GM15510 (cell line): Measurements from ENCODE around the gene DCAF15.

Source experiments
- POLR2A ChIP-seq: IDR thresholded peaks from 3 replicates; pipeline ENCODE4 v1.6.1; 2011; ENCODE audit warnings: borderline replicate concordance; ENCODE audit not compliant: insufficient read length; ENCODE audit errors: extremely low read depth

The DCAF15 gene

DNA sequence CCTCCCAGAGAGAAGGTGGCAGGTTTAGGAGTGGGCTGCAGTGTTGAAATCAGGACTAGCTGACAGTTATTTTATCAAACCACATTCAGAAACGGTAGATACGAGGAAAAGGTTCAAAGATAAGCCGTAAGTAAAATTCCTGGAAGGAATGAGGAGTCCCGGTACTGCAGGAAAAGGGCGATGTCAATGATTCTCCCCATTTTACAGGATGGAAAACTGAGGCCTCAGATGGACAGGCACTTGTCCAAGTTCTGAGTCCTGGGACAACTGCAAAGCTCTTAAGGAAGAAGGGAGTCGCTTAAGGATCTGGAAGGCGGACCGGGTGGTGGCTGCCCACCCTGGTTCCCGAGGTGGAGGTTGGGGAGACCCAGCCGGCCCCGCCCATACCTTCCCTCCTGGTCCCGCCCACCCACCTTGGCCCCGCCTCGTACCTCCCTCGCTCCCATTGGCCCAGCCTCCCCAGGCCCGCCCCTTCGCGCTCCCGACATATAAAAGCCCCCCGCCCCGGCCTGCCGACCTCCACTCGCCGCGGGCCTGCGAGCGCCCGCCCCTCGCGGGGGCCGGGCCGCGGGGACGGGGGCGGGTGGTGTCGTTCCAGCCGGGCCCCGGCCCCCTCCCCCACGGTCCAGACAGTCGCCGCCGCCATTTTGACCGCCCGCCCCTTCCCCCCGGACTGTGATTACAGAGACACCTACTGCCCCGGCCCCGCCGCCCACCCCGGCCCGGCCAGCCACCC lies 53.2 kb downstream of the DCAF15 start:
- TF ChIP-seq POLR2A, result peak; percentile 78

DNA sequence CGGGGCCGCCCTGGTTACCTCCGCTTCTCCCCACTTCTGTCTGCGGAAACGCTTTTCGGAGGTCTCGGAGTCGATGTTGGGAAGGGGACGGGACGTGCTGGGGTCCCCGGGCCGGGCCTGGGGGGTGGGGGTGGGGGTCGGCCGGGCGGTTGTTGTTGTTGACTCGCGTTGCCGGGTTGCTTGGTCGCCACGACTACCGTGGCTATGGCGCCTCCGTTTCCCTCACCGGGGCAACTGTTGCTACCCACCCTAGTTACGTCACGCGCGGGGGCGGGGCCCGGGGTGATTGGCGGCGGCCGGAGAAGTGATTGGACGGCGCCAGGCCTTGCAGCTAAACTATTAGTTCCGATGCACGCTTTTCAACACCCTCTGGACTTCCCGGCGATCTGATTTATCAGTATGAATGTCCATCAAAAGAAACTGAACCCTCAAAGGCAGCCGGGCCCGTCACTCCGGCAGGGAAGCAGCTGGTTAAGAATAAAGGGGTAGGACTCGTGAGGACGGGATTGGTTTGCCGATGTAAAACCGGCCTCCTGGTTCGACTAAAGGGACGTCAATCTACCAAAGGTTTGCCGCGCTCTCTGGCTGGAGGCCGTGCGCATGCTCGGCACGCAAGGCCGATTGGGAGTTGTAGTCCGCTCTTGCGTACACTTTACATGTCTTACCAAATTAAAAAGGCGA lies 53.9 kb downstream of the DCAF15 start, which contains the start of gene RFX1:
TSS of gene RFX1 (minus strand) at position 236 of the 681 bp plus-strand sequence. CDS start 12,477 bp downstream, outside the sequence.
- no peak for TF ChIP-seq POLR2A

DNA sequence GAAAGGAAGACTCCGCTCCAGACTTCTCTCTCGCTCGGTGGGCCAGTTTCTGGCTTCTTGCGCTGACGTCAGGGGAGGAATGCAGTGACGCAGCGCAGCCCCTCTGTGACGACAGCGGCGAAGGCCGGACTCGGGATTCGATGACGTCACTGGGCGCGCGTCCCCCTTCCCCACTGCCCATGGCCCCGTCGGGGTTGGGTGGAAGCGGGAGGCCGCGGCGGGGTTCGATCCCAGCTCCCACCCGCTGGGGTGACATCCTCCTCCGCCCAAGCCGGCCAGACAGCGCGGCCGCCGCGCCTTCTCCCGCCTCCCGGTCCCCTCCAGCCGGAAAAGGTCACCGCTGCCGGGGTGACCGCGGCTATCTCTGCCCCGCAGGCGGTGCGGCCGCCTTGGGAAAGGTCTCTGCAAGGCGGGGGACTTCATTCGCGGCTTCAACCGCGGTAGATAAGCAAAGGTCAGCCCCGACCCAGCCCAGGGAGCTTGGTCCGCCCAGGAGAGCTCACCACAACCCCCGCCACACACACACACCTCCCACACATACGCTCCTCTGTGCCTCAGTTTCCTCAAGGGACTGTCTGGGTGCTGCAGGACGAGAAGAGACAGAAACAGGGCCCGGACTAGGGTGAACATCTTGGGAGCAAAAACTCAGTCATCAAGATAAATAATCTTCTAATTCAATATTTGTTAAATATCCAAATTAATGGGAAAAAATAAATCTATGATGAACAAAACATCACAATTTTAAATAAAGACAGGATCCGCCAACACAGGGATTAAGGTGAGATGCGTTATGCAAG lies 54.7 kb downstream of the DCAF15 start:
- TF ChIP-seq POLR2A, result peak; percentile 52
